ENCODE results near the gene TKTL1.

The TKTL1 gene

DNA sequence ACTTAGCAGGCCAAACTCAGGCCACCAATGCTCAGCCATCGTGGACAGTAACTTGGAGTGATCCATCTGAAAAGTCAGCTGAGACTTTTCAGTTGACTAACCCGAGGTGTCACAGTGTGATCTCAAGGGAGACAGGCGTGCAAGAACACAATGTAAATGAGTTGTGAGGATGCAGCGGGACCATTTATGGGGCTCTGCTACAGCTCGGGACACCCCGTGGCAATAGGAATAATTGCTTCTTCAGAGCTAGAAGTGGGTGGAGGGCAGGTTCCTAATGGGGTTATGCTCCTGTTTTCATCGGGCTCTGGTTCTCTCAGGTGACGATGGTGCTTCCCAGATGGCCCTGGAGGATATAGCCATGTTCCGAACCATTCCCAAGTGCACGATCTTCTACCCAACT is 27.3 kb downstream of the TKTL1 start:
- Histone ChIP-seq H3K4me3 (ENCODE audit: low read length) (no peak overlapping the region), H4K20me1 (ENCODE audit: insufficient read depth, low read length) (no peaks in the 10 kb centered on the region), H2AFZ (ENCODE audit: low read depth, low read length) (no peak overlapping the region), H3K27me3 (ENCODE audit: low read depth, low read length) (peaks cover 45% of the 10 kb centered on the region), H3K36me3 (replicated peaks; ENCODE audit: low read depth, low read length) (no peaks in the 10 kb centered on the region), H3K4me2 (ENCODE audit: low read length) (no peak overlapping the region), H3K4me1 (ENCODE audit: low read length) (peaks cover 14% of the 10 kb centered on the region), H3K79me2 (ENCODE audit: low read length) (no peaks in the 10 kb centered on the region), H3K27ac (ENCODE audit: low read length) (no peak overlapping the region), H3K9me3 (ENCODE audit: insufficient read depth, low read length) (no peaks in the 10 kb centered on the region), H3K9ac (ENCODE audit: low read length) (no peak overlapping the region)
- TF ChIP-seq CTCF (IDR thresholded peaks at IDR 0.05; ENCODE audit: low read depth, low read length) (no peak), EZH2phosphoT487 (IDR thresholded peaks at IDR 0.05; ENCODE audit: low read depth) (no peak)

GRCh38 chrX:154323537-154323936 is 27.9 kb downstream of the TKTL1 start:
- Histone ChIP-seq H3K27ac (ENCODE audit: low read length) (no peak overlapping the region), H3K4me3 (ENCODE audit: low read length) (no peak overlapping the region), H3K79me2 (ENCODE audit: low read length) (no peaks in the 10 kb centered on the region), H3K36me3 (replicated peaks; ENCODE audit: low read depth, low read length) (no peaks in the 10 kb centered on the region), H3K27me3 (ENCODE audit: low read depth, low read length) (peaks cover 45% of the 10 kb centered on the region), H3K9ac (ENCODE audit: low read length) (no peak overlapping the region), H2AFZ (ENCODE audit: low read depth, low read length) (no peak overlapping the region), H4K20me1 (ENCODE audit: insufficient read depth, low read length) (no peaks in the 10 kb centered on the region), H3K9me3 (ENCODE audit: insufficient read depth, low read length) (no peaks in the 10 kb centered on the region), H3K4me2 (ENCODE audit: low read length) (no peak overlapping the region), H3K4me1 (ENCODE audit: low read length) (peaks cover 14% of the 10 kb centered on the region)
- TF ChIP-seq CTCF (IDR thresholded peaks at IDR 0.05; ENCODE audit: low read depth, low read length) (no peak), EZH2phosphoT487 (IDR thresholded peaks at IDR 0.05; ENCODE audit: low read depth) (no peak)

GRCh38 chrX:154325541-154325940 is 29.9 kb downstream of the TKTL1 start:
- H3K79me2 ChIP-seq (ENCODE audit: low read length) = no peaks in the 10 kb centered on the region
- no peaks in the 10 kb centered on the region for H3K36me3 ChIP-seq (replicated peaks; ENCODE audit: low read depth, low read length)
- H3K4me3 ChIP-seq (ENCODE audit: low read length) = no peak overlapping the region
- H3K9me3 ChIP-seq (ENCODE audit: insufficient read depth, low read length) = no peaks in the 10 kb centered on the region
- H3K9ac ChIP-seq (ENCODE audit: low read length) = no peak overlapping the region
- no peaks in the 10 kb centered on the region for H4K20me1 ChIP-seq (ENCODE audit: insufficient read depth, low read length)
- peaks cover 14% of the 10 kb centered on the region for H3K4me1 ChIP-seq (ENCODE audit: low read length)
- peaks cover 35% of the 10 kb centered on the region for H3K27me3 ChIP-seq (ENCODE audit: low read depth, low read length)
- H2AFZ ChIP-seq (ENCODE audit: low read depth, low read length) = no peak overlapping the region
- no peak overlapping the region for H3K4me2 ChIP-seq (ENCODE audit: low read length)
- TF ChIP-seq CTCF (IDR thresholded peaks at IDR 0.05; ENCODE audit: low read depth, low read length) = no peak
- TF ChIP-seq EZH2phosphoT487 (IDR thresholded peaks at IDR 0.05; ENCODE audit: low read depth) = no peak
- no peak overlapping the region for H3K27ac ChIP-seq (ENCODE audit: low read length)

- Histone ChIP-seq H3K36me3 (replicated peaks; ENCODE audit: low read depth, low read length) (no peaks in the 10 kb centered on the region), H4K20me1 (ENCODE audit: insufficient read depth, low read length) (no peaks in the 10 kb centered on the region), H3K79me2 (ENCODE audit: low read length) (no peaks in the 10 kb centered on the region), H3K27ac (ENCODE audit: low read length) (no peak overlapping the region), H3K4me3 (ENCODE audit: low read length) (no peak overlapping the region), H3K9ac (ENCODE audit: low read length) (no peak overlapping the region), H3K4me2 (ENCODE audit: low read length) (no peak overlapping the region), H3K27me3 (ENCODE audit: low read depth, low read length) (peaks cover 31% of the 10 kb centered on the region), H2AFZ (ENCODE audit: low read depth, low read length) (no peak overlapping the region), H3K9me3 (ENCODE audit: insufficient read depth, low read length) (no peaks in the 10 kb centered on the region), H3K4me1 (ENCODE audit: low read length) (no peaks in the 10 kb centered on the region)
- TF ChIP-seq EZH2phosphoT487 (IDR thresholded peaks at IDR 0.05; ENCODE audit: low read depth) = no peak
Measured at GRCh38 chrX:154327038-154327820, 31.6 kb downstream of the TKTL1 start.

All from OCI-LY3 (cell line).